A204.1 (cell line): ENCODE results near the gene FGF14.

ENCODE experiments used
- FAIRE-seq: peaks from 2 replicates; lab custom pipeline; 2012; peaks lifted over from hg19 to GRCh38; lab: Jason Lieb, UNC

FGF14 gene

DNA sequence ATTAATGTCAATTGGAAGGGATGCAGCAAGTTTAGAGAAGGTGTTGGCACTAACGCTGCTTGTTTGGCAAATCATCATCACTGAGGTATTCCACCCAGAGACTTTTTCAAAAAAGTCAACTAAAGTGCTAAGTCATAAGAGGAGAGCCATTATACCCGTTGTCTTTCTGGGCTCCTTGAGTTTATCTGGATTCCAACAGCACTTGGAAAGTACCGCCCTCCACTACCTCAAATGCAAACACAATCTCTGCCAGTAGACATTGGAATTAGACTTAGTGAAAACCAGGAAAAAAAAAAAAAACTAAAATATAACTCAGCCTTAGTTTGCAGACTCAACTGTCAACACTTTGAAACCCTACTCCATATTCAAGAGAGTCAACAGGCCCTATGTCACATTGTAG, 683.4 kb downstream of the FGF14 start:
- FAIRE-seq = no peak

DNA sequence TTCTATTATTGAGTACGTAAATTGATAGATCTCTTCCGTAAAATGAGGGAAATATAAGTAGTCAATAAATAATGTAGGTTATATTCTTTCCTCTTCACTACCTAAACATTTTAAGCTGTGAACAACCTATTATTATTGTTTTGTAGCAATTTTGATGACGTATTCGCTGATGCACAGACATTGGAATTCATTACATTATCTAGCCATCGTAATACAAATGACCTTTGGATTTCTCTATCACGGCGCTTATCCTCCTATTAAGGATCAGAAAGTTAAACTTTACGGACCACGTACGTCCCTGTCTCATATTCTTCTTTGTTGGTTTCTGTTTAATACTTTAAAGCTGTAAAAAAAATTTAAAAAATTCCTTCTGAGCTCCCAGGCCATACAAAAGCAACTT, 684.5 kb downstream of the FGF14 start:
- no peak for FAIRE-seq

DNA sequence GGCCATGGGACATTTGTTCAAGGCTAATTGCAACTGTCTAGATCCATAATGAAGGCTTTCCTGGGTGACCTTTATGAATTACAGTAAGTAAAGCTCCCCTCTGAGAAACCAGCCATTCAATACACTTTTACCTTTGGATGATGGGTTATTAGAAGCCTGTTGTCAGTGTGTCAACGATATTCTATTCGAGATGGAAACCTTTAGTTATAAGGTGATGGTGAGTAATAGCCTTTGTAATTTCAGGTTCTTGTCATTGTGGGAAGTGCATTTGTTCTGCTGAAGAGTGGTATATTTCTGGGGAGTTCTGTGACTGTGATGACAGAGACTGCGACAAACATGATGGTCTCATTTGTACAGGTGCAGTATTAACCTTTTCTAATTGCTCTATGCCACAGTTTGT, 687.7 kb downstream of the FGF14 start:
- FAIRE-seq = no peak

DNA sequence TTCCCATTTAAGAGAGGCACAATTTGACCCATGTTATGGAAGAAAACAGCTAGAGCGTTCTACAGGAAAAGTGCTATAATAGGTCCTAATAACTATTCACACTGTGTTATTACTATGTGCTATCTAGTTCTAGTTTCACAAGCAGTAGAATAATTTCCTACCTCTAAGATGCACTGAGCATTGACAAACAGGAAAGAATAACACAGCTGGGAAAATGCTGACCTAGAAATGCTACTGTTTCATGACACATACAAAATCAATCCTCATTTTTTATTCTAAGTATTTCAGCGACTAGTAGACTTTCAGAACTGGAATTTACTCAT, 689.9 kb downstream of the FGF14 start:
- FAIRE-seq = no peak

DNA sequence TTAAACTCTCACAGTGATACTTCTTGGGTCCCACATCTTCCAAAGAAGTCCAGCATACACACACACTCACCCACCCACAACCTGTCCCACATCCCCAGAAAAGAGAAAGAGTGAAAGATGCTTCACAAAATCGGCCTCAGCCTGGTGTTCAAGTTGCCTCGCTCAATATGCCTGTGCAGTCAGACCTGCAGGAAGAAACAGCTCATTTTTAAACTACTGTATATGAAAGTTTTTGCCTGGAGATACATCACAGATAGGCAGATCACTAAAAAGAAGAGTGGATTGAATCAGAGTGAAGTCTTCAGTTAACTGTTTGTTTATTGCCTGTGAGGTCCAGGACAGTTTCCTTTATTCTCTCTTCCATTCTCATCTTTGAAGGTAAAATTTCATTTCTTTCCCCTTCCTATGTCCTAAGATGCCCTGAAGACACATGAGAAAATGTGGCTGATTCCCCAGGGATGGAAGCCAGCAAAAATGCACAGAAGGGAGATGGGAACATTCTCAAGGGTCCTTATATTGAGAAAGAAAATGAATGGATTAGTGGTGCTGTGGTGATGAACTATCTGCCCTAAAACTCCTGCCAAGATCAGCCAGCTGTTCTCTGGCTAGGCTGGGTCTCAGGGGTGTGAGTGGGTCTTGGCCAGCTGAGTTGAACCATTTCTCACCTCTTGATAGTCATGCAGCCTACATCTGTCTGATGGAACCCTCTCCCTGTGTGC, 690.4 kb downstream of the FGF14 start:
- FAIRE-seq = no peak

DNA sequence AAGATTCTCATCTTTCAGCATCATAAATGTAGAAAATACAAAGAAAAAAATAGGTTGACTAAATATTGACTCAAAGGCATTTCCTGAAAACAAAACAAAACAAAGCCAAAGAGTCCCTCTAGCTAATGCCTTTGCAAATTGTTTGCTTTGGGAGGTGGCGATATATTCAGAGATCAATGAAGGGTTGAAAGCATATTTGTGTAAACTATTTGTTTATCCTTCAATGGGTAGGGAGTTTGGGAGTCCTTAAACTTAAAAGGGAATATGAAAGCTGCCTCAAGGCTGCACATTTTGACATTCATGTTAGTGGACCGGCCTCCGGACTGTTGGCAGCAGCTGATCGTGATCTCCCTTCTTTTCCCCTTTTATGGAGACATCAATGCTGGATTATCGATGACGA, 691.9 kb downstream of the FGF14 start:
- FAIRE-seq = no peak

DNA sequence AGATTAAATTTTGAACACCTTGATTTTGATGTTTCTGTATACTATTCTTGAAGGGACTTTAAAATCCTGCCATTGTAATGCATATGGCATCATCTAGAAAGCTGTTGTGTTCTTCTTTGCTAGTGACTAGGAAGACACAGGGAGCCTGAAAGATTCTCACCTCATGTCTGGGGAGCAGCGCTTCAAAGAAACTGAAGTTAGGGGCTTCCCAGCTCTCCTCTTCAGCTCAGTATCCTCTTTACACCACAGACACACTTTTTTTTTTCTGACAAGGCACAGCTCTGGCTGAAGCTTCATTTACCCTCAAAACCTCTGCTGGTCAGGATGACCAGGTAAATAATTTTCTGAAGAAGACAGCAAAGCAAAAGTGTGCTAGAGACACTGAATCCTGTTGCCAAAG, 693.7 kb downstream of the FGF14 start:
- no peak for FAIRE-seq

DNA sequence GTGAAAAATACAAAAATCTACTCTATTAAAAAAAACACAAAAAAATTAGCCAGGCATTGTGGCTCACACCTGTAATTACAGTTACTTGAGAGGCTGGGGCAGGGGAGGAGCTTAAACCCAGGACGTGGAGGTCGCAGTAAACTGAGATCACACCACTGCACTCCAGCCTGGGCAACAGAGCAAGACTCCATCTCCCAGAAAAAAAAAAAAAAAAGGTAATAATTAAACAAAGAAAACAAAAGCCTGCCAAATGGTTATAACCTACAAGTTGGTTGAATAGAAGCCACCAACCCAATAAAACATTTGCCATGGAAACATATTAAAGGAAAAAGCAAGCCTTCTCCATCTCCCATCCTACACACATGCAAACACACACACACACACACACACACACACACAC, 694.2 kb downstream of the FGF14 start:
- no peak for FAIRE-seq

DNA sequence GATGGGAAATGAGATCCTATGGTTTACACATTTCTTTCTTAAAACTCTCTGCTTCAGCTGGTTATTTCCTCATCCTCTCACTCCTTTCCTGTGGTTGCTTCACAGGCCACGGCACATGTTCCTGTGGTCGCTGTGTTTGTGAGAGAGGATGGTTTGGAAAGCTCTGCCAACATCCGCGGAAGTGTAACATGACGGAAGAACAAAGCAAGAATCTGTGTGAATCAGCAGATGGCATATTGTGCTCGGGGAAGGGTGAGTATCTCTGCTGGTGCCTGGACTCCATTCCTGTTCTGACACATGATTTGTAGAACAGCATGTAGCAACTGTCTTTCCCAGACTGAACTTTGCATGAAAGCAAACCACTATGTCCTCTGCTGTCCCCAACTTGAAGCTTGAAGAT, 695.2 kb downstream of the FGF14 start:
- no peak for FAIRE-seq

DNA sequence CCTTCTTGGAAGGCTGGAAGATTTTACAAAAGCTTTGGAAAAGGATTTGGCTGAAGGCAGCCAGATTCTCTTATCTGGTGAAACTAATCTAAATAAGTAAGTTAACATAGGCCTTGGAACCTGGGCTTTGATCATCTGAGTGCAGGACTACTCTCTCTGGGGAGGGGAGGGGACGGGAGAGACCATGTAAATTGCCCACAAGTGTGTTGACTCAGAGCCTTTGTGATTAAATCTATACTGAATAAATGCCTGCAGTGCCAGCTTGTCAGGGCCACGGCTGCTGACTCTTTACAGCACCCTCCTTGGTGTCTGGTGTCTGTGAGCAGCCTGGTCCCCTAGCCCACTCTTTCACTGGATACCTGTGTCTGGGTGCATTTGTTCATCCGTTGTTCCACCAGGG, 698.0 kb downstream of the FGF14 start:
- no peak for FAIRE-seq

DNA sequence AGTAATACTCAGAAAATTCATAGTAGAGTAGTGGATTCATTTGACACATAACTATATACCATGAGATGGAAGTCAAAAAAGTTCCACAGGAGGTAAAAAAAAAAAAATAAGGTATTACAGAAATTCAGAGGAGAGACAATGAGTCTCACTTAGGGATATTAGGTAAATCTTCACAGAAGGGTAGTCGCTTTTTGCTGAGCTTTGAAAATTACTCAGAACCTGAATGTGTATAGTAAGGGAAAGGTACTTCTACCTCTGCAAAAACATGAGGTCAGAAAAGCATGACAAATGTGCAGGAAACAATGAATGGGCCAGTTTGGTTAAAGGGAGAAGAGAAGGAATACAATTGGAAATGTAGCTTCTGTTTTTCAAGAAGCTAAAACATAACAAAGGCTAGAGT, 698.8 kb downstream of the FGF14 start:
- FAIRE-seq = no peak

DNA sequence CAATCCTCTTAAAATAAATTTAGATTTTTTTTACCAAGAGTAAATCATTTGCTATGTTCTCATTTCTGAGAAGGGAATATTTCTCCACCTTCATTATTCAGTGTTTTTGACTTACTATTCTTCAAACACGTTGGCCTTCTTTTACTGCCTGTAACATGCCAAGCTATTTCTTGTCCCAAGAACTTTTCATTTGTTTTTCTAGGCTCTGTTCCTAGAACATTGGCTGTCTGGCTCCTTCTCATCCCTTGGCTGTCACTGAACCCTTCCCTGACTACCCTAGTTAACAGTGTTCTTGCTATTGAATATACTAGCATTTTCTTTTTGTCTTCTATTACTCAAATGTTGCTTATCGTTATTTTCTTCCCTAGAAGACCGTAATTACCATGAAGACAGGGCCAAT, 701.2 kb downstream of the FGF14 start:
- FAIRE-seq = no peak

DNA sequence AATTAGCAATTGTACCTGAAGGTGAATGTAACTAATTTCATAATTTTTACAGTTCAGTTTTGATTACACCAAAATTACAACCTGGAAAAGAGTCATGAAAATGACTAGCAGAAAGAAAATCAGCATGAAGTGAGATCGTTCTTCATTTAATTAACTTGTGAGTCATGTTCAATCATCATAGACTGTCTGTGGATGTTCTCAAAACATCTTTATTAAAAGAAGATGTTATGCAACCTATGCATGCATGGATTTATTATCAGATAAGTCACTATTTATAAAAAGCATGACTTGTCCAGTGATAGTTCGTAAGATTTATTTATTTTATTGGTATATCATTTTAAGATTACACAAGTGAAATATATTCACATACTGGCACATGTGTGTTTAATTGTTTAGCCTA, 703.4 kb downstream of the FGF14 start:
- FAIRE-seq = no peak

DNA sequence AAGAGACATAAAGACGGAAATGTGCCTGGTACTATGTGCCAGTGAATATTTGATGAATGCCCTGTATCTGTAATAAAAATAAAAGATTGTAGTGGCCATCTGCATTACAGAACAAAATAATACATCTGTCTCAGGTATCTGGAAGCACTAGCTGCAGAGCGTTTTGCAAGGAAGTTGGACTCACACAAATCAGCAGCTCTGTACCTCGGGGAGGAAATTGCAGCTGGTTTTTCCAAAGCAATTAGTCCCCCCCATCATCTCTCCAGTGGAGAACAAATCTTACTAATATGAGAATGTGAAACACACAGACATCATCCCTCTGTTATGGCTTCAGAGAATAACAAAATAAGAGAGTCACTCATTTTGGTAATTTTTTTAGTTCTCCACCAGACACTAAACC, 704.1 kb downstream of the FGF14 start:
- no peak for FAIRE-seq

DNA sequence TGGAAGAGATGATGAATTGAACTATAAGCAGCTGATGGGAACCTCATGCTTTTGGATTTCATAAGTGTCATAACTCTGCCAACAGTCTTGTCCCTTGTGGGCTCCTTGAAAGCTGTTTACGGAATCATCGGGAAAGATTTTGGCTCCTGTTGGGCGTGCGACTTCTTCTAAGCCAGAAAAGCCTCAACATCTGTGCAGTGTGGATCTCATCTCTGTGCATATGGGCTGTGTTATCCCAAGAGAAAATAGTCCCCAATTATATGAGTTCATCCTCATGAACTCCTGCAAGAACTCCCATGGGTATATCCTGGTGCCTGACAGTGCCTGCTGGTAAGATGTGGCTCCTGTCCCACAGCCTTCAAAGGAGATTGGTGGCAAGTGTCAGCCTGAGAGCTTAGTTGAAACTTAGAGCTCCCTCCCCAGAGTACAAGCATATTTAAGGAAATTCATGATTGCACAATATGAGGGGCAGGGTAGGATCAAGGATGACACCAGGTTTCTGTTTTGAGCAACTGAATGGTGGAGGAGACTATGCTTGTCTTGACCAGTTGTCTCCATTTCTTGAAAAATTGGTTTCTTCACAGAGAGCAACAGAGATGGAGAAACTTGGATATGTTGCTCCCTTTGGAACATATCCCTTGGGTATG, 705.9 kb downstream of the FGF14 start:
- no peak for FAIRE-seq

DNA sequence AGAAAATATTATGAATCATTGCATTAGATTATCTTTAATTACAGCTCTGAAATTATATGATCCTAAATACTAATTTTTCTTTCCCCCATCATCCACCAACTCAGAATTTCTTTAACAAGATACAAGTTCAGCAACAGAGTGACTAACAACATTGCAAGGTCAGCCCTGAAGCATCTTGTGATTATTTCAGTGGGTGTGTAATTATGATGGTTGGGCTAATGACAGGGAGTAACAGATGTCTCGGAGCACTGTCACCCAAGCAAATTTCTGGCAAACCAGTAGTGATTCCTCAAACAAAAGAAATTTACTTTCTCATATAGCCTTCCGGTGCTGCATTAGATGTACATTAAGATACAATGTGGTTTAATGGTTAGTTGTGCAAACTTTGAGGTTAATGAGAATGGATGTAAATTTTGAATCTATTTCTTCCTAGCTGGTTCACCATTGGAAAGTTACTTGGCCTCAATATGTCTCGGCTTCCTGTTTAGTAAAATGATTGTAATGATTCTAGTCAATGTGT, 710.4 kb downstream of the FGF14 start:
- FAIRE-seq = no peak

DNA sequence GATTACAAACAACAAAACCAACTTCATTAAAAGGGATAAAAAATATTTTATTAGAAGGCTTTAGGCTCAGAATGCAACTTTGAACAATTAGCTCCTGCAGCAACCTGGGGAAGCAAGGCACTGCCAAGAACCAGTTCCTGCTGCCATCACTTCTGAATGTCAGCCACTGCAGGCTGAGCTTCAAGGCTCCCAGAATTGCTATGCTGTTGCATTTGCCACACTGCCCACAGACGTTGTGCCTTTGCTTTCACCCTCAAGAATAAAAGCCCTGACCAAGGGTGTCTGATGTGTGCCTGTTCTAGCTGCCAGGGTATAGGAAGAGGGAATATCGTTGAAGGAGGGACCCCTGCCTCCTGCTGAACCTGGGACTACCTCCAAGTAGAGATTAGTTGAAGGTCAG, 711.0 kb downstream of the FGF14 start:
- FAIRE-seq = no peak

DNA sequence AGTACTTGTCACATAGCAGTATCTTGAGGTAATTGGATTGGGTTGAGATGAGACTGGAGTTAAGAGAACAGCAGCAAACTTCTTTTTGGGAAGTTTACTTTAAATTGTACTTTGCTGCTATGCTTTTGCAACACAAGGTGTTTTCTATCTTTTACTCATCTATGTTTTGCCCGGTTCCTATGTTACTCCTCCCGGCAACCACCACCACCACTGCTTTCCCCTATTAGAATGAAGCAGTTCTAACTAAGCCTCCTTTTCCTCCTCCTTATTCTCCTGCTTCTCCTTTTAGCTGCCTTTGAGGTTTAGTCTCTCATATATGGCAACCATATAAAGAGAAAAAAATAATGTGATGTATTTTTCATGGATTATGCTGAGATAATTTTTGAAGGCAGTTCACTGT, 715.8 kb downstream of the FGF14 start:
- FAIRE-seq = no peak

DNA sequence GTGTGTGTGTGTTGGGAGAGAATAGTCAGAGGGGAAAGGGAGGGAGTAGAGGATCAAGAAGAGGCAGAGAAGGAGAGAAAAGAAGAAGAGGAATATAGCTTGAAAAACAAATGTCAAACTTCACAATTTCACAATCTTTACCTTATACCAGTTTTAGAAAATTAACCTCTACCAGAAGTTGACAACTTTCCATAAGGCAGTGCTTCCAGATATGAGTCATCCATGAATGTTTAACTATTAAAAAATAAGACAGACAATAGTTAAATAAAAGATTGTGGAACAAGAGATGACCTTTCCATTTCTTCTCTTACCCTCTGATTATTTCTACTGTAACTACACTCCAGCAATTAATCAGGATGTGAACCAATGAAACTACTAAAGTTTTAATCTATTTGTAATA, 720.0 kb downstream of the FGF14 start:
- no peak for FAIRE-seq

DNA sequence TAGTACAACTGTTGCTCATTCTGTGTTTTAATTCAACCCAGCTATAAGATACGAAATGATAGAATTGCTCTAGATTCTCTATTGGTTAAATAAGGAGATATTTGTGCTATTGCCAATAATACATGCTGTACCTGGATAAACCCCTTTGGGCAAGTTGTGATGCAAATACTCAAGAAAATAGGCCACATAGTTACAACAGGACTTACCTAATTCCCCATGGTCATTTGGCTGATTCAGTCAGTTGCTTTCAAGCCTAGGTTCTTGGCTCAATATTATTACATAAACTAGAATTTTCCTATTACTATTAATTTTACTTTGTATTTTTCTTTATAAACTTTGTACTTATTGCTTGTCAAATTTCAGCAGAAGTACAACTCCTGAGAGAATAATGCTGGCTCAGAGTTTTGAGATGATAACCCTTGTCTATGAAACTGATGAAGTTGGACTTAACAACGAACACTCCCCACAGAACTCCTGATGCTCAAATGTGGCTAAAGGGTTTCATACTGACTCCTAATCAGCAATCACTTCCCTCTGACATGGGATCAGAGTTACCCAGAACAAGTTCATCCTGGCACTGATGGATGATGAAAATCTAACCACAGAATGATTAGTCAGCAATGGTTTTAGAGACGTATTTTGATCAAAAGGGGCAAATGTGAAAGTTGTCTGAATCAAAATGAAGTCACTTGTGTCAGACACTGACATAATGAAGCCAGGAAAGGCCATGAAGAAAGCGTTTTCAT, 728.3 kb downstream of the FGF14 start:
- no peak for FAIRE-seq

DNA sequence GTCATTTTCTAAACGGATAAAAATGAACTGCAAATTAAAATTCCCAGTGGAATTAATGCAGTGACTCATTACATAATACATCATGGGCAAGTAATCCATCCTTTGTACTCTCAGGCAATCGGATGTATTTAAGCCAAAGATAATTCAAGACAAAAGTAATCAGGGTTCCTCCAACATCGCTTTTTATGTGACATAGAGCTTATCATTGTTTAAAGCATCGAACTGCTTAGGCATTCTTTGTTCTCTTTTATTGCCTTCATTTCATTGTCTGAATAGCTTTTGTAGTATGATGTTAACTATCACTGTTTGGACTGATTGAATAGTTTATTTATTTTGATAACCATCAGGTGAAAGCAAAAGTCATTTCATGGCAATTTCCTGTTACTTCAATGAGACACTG, 740.0 kb downstream of the FGF14 start:
- no peak for FAIRE-seq
